Effector CD4-positive, alpha-beta T cell (primary cell): Measurements from ENCODE around the gene DCTN4.

Experiments used
- DNase-seq: peaks from one replicate; pipeline ENCODE4 v3.0.0-alpha.2; 2020

DCTN4 gene

GRCh38 chr5:150665044-150665443 lies 93.8 kb downstream of the DCTN4 start:
- no peak for DNase-seq

GRCh38 chr5:150663936-150664335 lies 94.9 kb downstream of the DCTN4 start:
- DNase-seq = no peak

GRCh38 chr5:150662731-150663516 lies 95.9 kb downstream of the DCTN4 start:
- DNase-seq = no peak

GRCh38 chr5:150661821-150662596 lies 96.8 kb downstream of the DCTN4 start:
- no peak for DNase-seq

- DNase-seq = no peak
Observed at GRCh38 chr5:150661086-150661485, 97.7 kb downstream of the DCTN4 start, which contains the start of gene MYOZ3. Gene MYOZ3, plus strand, starts transcription at chr5:150661251. Its CDS starts 1,691 bp downstream, at chr5:150662942.

- no peak for DNase-seq
Observed at GRCh38 chr5:150660108-150660831, 98.5 kb downstream of the DCTN4 start.

GRCh38 chr5:150659360-150660107 lies 99.3 kb downstream of the DCTN4 start:
- DNase-seq = no peak

- no peak for DNase-seq
Observed at GRCh38 chr5:150658699-150659265, 100.0 kb downstream of the DCTN4 start.
